Keratinocyte (primary cell): ENCODE measurements around the gene STAB2. TPM values are rescaled to one million over a fixed set of nuclear protein-coding genes. Genes with fewer than 3 reads are reported as not detected.
A peak's percentile ranks its signal among the peaks of the same experiment; 100 is the strongest.

Experiments
- DNase-seq: peaks from one replicate; pipeline ENCODE4 v3.0.0-alpha.2; 2011; ENCODE audit warnings: low read depth, missing footprints, low spot score
- FAIRE-seq: peaks from 2 replicates; lab custom pipeline; 2011; peaks lifted over from hg19 to GRCh38; lab: Jason Lieb, UNC
- H2AFZ ChIP-seq: 2 replicates; pipeline ENCODE4 v1.6.0; 2012; ENCODE audit warnings: low read length, control low read depth, inconsistent platforms; ENCODE audit not compliant: control insufficient read depth
- H3K27ac ChIP-seq: 2 replicates; pipeline ENCODE4 v1.5.1; 2011; ENCODE audit warnings: low read length; ENCODE audit not compliant: control insufficient read depth, insufficient read depth
- H3K27me3 ChIP-seq: 3 replicates; pipeline ENCODE4 v1.6.0; 2011; ENCODE audit warnings: low read length; ENCODE audit not compliant: control insufficient read depth, insufficient read depth; ENCODE audit errors: extremely low read depth
- H3K36me3 ChIP-seq, 2 experiments: 2 replicates in 1 of 2; 3 replicates in 1 of 2; pipeline ENCODE4 v1.5.1; 2011; ENCODE audit warnings: low read length in 2 of 2, mild to moderate bottlenecking in 1 of 2; ENCODE audit not compliant: control insufficient read depth in 2 of 2, insufficient read depth in 2 of 2; ENCODE audit errors: extremely low read depth in 1 of 2
- H3K4me1 ChIP-seq: 3 replicates; pipeline ENCODE4 v1.5.1; 2011; ENCODE audit warnings: low read length; ENCODE audit not compliant: control insufficient read depth, insufficient read depth; ENCODE audit errors: extremely low read depth
- H3K4me2 ChIP-seq: 3 replicates; pipeline ENCODE4 v1.6.0; 2011; ENCODE audit warnings: low read depth, low read length; ENCODE audit not compliant: control insufficient read depth, insufficient read depth; ENCODE audit errors: extremely low read depth
- H3K4me3 ChIP-seq, 3 experiments: fragments of 200-600 bp in 1 of 3; sonication (generic) in 1 of 3; 2 replicates in 2 of 3; 3 replicates in 1 of 3; pipeline ENCODE4 v1.5.1; 2011 to 2016; ENCODE audit warnings: low read length in 3 of 3, mild to moderate bottlenecking in 3 of 3, control low read depth in 2 of 3, inconsistent platforms in 1 of 3, low read depth in 1 of 3, mixed read lengths in 1 of 3, mixed run types in 1 of 3, moderate library complexity in 1 of 3; ENCODE audit not compliant: control insufficient read depth in 2 of 3, insufficient read depth in 2 of 3; ENCODE audit errors: extremely low read depth in 1 of 3
- H3K79me2 ChIP-seq: 2 replicates; pipeline ENCODE4 v1.6.0; 2012; ENCODE audit warnings: low read length; ENCODE audit not compliant: control insufficient read depth, insufficient read depth
- H3K9ac ChIP-seq: 3 replicates; pipeline ENCODE4 v1.6.0; 2011; ENCODE audit warnings: low read length; ENCODE audit not compliant: control insufficient read depth, insufficient read depth; ENCODE audit errors: extremely low read depth
- H3K9me1 ChIP-seq: 3 replicates; pipeline ENCODE4 v1.6.0; 2011; ENCODE audit warnings: low read length; ENCODE audit not compliant: control insufficient read depth, insufficient read depth; ENCODE audit errors: extremely low read depth
- H3K9me3 ChIP-seq: 2 replicates; pipeline ENCODE4 v1.5.1; 2012; ENCODE audit warnings: low read depth, low read length; ENCODE audit not compliant: control insufficient read depth
- H4K20me1 ChIP-seq: 3 replicates; pipeline ENCODE4 v1.6.0; 2011; ENCODE audit warnings: low read length; ENCODE audit not compliant: control insufficient read depth, insufficient read depth; ENCODE audit errors: extremely low read depth
- EZH2 ChIP-seq: IDR thresholded peaks from one replicate; pipeline ENCODE4 v1.6.1; 2012; ENCODE audit warnings: inconsistent platforms, mild to moderate bottlenecking, low read length, moderate library complexity
- dilution Hi-C: fragments of 300-500 bp; cut with MboI; formaldehyde crosslinking; loops from one replicate; pipeline ENCODE4 v1.7.0; 2020; ENCODE audit warnings: low sequenced_read_pairs; ENCODE audit not compliant: extremely low pct_ligation_motif_present
- polyA plus RNA-seq, 5 experiments: library from polyadenylated mRNA; depleted of rRNA in 3 of 5; stranded (reverse) in 3 of 5; stranded (forward) in 1 of 5; unstranded in 1 of 5; fragments of >200 nt; gene quantifications; 1 replicate in 1 of 5; 2 replicates in 3 of 5; 3 replicates in 1 of 5; pipeline versions ENCODE4 v1.2.1 to v1.2.3, GENCODE V29; 2011 to 2012; ENCODE audit warnings: missing spikeins in 2 of 5, low read depth in 1 of 5, low replicate concordance in 1 of 5
- TF ChIP-seq, protein P1 (sequence below), 3 experiments: IDR thresholded peaks in 1 of 3; conservative IDR thresholded peaks in 1 of 3; optimal IDR thresholded peaks in 1 of 3; 2 replicates in 2 of 3; 3 replicates in 1 of 3; pipeline versions ENCODE3 to v1.5.1; 2011; ENCODE audit warnings: low read length in 3 of 3, mild to moderate bottlenecking in 3 of 3, moderate library complexity in 2 of 3, control low read depth in 1 of 3, inconsistent platforms in 1 of 3; ENCODE audit not compliant: insufficient read depth in 2 of 3; ENCODE audit errors: extremely low read depth in 1 of 3

Gene STAB2
- polyA plus RNA-seq, 1 donor (not counting 4 experiments of a cell fraction or from before 2014, with no cell fraction given) = not detected

DNA sequence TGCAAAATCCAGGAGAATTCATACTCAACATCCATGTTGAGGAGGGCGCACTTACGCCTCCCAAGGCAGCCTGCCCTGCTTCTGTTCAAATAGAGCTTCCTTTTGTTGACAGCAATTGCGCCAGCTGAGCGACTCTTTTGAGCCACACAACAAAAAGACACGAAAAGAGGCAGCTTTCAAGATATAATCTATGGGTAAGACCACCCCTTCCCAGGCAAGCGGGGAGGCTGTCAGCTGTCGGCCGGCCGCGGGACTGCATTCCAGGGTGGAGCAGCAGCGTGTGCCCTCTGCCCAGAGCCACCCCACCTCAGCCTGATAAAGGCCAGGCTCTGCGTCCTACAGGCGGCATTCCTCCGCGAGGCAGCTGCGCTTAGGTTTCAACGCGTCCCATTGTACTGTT is 15.8 kb upstream of the STAB2 start:
- FAIRE-seq (peak; percentile 64), DNase-seq (no peak)
- Histone ChIP-seq H3K4me3 (peak overlapping the region in 1 of 3 experiments; percentile 9), H3K9me3 (peaks cover 1% of the 10 kb centered on the region), H3K27me3 (no peaks in the 10 kb centered on the region), H3K9me1 (no peaks in the 10 kb centered on the region), H3K4me2 (peak overlapping the region; percentile 76), H2AFZ (peak overlapping the region; percentile 87), H3K27ac (peak overlapping the region; percentile 22), H3K4me1 (peaks cover 10% of the 10 kb centered on the region), H3K9ac (peak overlapping the region; percentile 34), H3K36me3 (no peaks in the 10 kb centered on the region), H3K79me2 (no peaks in the 10 kb centered on the region), H4K20me1 (no peaks in the 10 kb centered on the region)
- dilution Hi-C loops = no loop called here
- TF ChIP-seq, protein P1, sequence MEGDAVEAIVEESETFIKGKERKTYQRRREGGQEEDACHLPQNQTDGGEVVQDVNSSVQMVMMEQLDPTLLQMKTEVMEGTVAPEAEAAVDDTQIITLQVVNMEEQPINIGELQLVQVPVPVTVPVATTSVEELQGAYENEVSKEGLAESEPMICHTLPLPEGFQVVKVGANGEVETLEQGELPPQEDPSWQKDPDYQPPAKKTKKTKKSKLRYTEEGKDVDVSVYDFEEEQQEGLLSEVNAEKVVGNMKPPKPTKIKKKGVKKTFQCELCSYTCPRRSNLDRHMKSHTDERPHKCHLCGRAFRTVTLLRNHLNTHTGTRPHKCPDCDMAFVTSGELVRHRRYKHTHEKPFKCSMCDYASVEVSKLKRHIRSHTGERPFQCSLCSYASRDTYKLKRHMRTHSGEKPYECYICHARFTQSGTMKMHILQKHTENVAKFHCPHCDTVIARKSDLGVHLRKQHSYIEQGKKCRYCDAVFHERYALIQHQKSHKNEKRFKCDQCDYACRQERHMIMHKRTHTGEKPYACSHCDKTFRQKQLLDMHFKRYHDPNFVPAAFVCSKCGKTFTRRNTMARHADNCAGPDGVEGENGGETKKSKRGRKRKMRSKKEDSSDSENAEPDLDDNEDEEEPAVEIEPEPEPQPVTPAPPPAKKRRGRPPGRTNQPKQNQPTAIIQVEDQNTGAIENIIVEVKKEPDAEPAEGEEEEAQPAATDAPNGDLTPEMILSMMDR (optimal IDR thresholded peaks at IDR 0.05 in 1 of 3, IDR thresholded peaks at IDR 0.05 in 1 of 3, conservative IDR thresholded peaks at IDR 0.05 in 1 of 3; ENCODE audit: extremely low read depth in 1 of 3, insufficient read depth in 2 of 3, low read length in 3 of 3) = no peak
- no peak for TF ChIP-seq EZH2

DNA sequence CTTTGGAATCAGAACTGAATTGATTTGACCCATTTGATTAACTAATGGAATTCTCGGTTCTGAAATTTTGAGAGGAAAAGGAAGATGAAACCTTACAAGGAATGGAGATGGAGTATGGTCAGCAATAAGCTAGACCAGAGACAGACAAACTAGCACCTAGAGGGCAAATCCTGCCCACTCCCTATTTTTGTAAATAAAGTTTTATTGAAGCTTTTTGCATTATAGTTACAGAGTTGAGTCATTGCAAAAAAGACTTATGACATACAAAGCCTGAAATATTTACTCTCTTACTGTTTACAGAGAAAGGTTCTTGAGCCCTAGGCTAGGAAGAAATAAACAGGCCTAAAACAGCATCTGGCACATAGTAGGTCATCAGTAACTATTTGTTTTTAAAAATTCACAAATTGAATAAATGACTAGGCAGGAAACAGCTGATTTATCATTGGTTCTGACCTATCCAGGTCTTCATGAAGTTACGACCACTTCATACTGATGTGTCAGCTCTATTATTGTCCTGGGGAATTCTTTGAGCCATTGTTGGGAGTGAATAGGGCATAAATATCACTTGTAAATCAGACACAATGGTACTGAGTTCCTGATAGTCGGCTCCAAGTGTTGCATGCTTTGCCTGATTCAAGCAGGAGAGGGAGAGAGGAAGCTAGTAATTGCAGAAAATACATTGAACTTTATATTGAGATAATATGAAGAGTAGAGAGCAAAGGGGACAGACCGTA is 14.6 kb upstream of the STAB2 start:
- dilution Hi-C loops = no loop called here
- no peaks in the 10 kb centered on the region for H3K36me3 ChIP-seq
- no peaks in the 10 kb centered on the region for H3K27me3 ChIP-seq
- no peaks in the 10 kb centered on the region for H3K9me1 ChIP-seq
- H3K4me2 ChIP-seq = no peak overlapping the region
- no peak for TF ChIP-seq EZH2
- TF ChIP-seq, protein P1 (optimal IDR thresholded peaks at IDR 0.05 in 1 of 3, IDR thresholded peaks at IDR 0.05 in 1 of 3, conservative IDR thresholded peaks at IDR 0.05 in 1 of 3; ENCODE audit: extremely low read depth in 1 of 3, insufficient read depth in 2 of 3, low read length in 3 of 3) = no peak
- H2AFZ ChIP-seq = no peak overlapping the region
- H3K4me3 ChIP-seq = no peak overlapping the region
- FAIRE-seq = peak; percentile 5
- H3K9me3 ChIP-seq = no peaks in the 10 kb centered on the region
- H3K27ac ChIP-seq = no peak overlapping the region
- no peak overlapping the region for H3K9ac ChIP-seq
- H3K4me1 ChIP-seq = peaks cover 10% of the 10 kb centered on the region
- no peaks in the 10 kb centered on the region for H3K79me2 ChIP-seq
- no peak for DNase-seq
- H4K20me1 ChIP-seq = no peaks in the 10 kb centered on the region
